GM23338 (cell line): ENCODE measurements around the gene MUC5AC. TPM values are rescaled to one million over a fixed set of nuclear protein-coding genes. Genes with fewer than 3 reads are reported as not detected.

Source experiments
- CTCF ChIP-seq, 2 experiments: fragments of 200-600 bp in 1 of 2; sonication (generic) in 1 of 2; conservative IDR thresholded peaks; 2 replicates each; pipeline versions ENCODE4 v1.5.1 to v1.6.1; 2016 to 2017; ENCODE audit warnings: antibody characterized with exemption in 2 of 2, low read depth in 2 of 2, mild to moderate bottlenecking in 2 of 2, moderate library complexity in 1 of 2
- EZH2phosphoT487 ChIP-seq: fragments of 200-600 bp; sonication (generic); IDR thresholded peaks from one replicate; pipeline ENCODE4 v1.8.1; 2018; ENCODE audit warnings: antibody characterized with exemption; ENCODE audit not compliant: unreplicated experiment
- JUNB ChIP-seq: IDR thresholded peaks from one replicate; pipeline ENCODE4 v1.6.1; 2016; ENCODE audit warnings: antibody characterized with exemption; ENCODE audit not compliant: unreplicated experiment
- NANOG ChIP-seq: IDR thresholded peaks from 2 replicates; pipeline ENCODE4 v1.6.1; 2016; ENCODE audit warnings: antibody characterized with exemption, borderline replicate concordance
- POLR2AphosphoS5 ChIP-seq: IDR thresholded peaks from 2 replicates; pipeline ENCODE4 v1.6.1; 2016; ENCODE audit warnings: antibody characterized with exemption, low read depth
- ZNF114 ChIP-seq: fragments of 250-450 bp; sonication (Bioruptor Pico); IDR thresholded peaks from 2 replicates; pipeline ENCODE4 v1.5.0; 2020; ENCODE audit warnings: mild to moderate bottlenecking, moderate library complexity
- polyA plus RNA-seq: library from polyadenylated mRNA; unstranded; fragments of >200 nt; fragmentation: Nextera tagmentation; extraction: Ambion mirVana; gene quantifications from 2 replicates; pipeline ENCODE4 v1.2.1, GENCODE V29; 2016
- total RNA-seq: library from RNA; depleted of rRNA; stranded (reverse); fragments of >200 nt; shearing (Covaris generic); gene quantifications from 2 replicates; pipeline ENCODE4 v1.2.3, GENCODE V29; 2014
- TF ChIP-seq, protein P1 (sequence below): fragments of 250-450 bp; sonication (Bioruptor Pico); IDR thresholded peaks from 2 replicates; pipeline ENCODE4 v1.5.0; 2020; ENCODE audit warnings: mild to moderate bottlenecking, moderate library complexity
- TF ChIP-seq, protein P2 (sequence below): IDR thresholded peaks from one replicate; pipeline ENCODE4 v1.6.1; 2018; ENCODE audit warnings: antibody characterized with exemption; ENCODE audit not compliant: unreplicated experiment

MUC5AC gene
- total and polyA plus RNA-seq, 2 experiments from 2014 or later = not detected

GRCh38 chr11:1209371-1210057 is 51.8 kb downstream of the MUC5AC start (continued):
- TF ChIP-seq, protein P1, sequence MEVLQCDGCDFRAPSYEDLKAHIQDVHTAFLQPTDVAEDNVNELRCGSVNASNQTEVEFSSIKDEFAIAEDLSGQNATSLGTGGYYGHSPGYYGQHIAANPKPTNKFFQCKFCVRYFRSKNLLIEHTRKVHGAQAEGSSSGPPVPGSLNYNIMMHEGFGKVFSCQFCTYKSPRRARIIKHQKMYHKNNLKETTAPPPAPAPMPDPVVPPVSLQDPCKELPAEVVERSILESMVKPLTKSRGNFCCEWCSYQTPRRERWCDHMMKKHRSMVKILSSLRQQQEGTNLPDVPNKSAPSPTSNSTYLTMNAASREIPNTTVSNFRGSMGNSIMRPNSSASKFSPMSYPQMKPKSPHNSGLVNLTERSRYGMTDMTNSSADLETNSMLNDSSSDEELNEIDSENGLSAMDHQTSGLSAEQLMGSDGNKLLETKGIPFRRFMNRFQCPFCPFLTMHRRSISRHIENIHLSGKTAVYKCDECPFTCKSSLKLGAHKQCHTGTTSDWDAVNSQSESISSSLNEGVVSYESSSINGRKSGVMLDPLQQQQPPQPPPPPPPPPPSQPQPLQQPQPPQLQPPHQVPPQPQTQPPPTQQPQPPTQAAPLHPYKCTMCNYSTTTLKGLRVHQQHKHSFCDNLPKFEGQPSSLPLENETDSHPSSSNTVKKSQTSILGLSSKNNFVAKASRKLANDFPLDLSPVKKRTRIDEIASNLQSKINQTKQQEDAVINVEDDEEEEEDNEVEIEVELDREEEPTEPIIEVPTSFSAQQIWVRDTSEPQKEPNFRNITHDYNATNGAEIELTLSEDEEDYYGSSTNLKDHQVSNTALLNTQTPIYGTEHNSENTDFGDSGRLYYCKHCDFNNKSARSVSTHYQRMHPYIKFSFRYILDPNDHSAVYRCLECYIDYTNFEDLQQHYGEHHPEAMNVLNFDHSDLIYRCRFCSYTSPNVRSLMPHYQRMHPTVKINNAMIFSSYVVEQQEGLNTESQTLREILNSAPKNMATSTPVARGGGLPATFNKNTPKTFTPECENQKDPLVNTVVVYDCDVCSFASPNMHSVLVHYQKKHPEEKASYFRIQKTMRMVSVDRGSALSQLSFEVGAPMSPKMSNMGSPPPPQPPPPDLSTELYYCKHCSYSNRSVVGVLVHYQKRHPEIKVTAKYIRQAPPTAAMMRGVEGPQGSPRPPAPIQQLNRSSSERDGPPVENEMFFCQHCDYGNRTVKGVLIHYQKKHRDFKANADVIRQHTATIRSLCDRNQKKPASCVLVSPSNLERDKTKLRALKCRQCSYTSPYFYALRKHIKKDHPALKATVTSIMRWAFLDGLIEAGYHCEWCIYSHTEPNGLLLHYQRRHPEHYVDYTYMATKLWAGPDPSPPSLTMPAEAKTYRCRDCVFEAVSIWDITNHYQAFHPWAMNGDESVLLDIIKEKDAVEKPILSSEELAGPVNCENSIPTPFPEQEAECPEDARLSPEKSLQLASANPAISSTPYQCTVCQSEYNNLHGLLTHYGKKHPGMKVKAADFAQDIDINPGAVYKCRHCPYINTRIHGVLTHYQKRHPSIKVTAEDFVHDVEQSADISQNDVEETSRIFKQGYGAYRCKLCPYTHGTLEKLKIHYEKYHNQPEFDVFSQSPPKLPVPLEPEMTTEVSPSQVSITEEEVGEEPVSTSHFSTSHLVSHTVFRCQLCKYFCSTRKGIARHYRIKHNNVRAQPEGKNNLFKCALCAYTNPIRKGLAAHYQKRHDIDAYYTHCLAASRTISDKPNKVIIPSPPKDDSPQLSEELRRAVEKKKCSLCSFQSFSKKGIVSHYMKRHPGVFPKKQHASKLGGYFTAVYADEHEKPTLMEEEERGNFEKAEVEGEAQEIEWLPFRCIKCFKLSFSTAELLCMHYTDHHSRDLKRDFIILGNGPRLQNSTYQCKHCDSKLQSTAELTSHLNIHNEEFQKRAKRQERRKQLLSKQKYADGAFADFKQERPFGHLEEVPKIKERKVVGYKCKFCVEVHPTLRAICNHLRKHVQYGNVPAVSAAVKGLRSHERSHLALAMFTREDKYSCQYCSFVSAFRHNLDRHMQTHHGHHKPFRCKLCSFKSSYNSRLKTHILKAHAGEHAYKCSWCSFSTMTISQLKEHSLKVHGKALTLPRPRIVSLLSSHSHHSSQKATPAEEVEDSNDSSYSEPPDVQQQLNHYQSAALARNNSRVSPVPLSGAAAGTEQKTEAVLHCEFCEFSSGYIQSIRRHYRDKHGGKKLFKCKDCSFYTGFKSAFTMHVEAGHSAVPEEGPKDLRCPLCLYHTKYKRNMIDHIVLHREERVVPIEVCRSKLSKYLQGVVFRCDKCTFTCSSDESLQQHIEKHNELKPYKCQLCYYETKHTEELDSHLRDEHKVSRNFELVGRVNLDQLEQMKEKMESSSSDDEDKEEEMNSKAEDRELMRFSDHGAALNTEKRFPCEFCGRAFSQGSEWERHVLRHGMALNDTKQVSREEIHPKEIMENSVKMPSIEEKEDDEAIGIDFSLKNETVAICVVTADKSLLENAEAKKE (CRISPR knock-in tag) = no peak
- TF ChIP-seq CTCF (conservative IDR thresholded peaks at IDR 0.05; ENCODE audit: low read depth in 2 of 2) (no peak), EZH2phosphoT487 (no peak), NANOG (no peak), ZNF114 (CRISPR knock-in tag) (no peak), JUNB (no peak), POLR2AphosphoS5 (no peak)
- TF ChIP-seq, protein P2, sequence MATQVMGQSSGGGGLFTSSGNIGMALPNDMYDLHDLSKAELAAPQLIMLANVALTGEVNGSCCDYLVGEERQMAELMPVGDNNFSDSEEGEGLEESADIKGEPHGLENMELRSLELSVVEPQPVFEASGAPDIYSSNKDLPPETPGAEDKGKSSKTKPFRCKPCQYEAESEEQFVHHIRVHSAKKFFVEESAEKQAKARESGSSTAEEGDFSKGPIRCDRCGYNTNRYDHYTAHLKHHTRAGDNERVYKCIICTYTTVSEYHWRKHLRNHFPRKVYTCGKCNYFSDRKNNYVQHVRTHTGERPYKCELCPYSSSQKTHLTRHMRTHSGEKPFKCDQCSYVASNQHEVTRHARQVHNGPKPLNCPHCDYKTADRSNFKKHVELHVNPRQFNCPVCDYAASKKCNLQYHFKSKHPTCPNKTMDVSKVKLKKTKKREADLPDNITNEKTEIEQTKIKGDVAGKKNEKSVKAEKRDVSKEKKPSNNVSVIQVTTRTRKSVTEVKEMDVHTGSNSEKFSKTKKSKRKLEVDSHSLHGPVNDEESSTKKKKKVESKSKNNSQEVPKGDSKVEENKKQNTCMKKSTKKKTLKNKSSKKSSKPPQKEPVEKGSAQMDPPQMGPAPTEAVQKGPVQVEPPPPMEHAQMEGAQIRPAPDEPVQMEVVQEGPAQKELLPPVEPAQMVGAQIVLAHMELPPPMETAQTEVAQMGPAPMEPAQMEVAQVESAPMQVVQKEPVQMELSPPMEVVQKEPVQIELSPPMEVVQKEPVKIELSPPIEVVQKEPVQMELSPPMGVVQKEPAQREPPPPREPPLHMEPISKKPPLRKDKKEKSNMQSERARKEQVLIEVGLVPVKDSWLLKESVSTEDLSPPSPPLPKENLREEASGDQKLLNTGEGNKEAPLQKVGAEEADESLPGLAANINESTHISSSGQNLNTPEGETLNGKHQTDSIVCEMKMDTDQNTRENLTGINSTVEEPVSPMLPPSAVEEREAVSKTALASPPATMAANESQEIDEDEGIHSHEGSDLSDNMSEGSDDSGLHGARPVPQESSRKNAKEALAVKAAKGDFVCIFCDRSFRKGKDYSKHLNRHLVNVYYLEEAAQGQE = no peak
